Measurements from ENCODE around the gene NID1.

NID1 gene

DNA sequence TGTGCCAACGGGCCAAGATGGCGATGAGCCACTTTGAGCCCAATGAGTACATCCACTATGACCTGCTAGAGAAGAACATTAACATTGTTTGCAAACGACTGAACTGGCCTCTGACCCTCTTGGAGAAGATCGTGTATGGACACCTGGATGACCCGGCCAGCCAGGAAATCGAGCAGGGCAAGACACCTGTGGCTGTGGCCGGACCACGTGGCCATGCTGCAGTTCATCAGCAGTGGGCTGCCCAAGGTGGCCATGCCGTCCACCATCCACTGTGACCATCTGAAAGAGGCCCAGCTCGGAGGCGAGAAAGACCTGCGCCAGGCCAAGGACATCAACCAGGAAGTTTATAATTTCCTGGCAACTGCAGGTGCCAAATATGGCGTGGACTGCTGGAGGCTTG, 45.2 kb upstream of the NID1 start:
- TF ChIP-seq RAD21 (IDR thresholded peaks at IDR 0.05; ENCODE audit: low read depth) (no peak), TCF12 (IDR thresholded peaks at IDR 0.05; ENCODE audit: low read depth) (no peak), MAX (IDR thresholded peaks at IDR 0.05) (no peak), TEAD4 (IDR thresholded peaks at IDR 0.05) (no peak), EGR1 (IDR thresholded peaks at IDR 0.05) (no peak)

GRCh38 chr1:236108027-236108648, 43.2 kb upstream of the NID1 start:
- TF ChIP-seq TAF1 (IDR thresholded peaks at IDR 0.05; ENCODE audit: low read depth) (no peak), CEBPB (IDR thresholded peaks at IDR 0.05) (peak; percentile 55)

DNA sequence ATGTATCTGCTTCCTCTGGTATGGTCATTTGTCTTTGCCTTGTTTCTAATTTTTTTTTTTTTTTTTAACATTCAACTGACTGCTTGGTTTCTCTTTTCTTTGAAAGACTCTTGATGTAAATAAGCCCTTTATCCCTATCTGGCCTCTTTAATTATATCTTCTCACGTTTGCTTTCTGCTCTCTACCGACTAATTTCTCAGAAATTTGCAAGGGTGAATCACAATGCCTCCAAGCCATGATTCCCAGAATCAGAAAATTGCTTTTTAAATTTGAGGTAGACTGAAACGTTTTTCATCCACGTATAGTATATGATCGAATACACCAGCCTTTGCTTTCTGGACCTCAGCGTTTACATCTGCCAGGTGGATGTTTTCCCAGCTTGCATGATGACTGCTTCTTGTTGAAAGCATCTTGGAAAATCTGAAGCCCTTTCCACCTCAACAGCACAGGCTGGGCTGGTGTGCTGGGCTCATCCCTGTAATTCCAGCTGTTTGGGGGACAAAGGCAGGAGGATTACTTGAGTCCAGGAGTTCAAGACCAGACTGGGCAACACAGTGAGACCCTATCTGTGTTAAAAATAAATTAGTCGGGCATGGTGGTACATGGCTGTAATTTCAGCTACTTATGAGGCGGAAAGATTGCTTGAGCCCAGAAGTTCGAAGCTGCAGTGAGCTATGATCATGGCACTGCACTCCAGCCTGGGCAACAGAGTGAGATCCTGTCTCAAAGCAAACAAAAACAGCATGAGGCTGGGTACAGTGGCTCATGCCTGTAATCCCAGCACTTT, 42.4 kb upstream of the NID1 start:
- TF ChIP-seq ZBTB7A (IDR thresholded peaks at IDR 0.05; ENCODE audit: low read depth): no peak
- no peak for TF ChIP-seq EP300 (IDR thresholded peaks at IDR 0.05; ENCODE audit: borderline replicate concordance)
- no peak for TF ChIP-seq CEBPB (IDR thresholded peaks at IDR 0.05)
- no peak for TF ChIP-seq NFIC (IDR thresholded peaks at IDR 0.05)
- TF ChIP-seq TAF1 (IDR thresholded peaks at IDR 0.05; ENCODE audit: low read depth): no peak
- TF ChIP-seq FOXM1 (IDR thresholded peaks at IDR 0.05; ENCODE audit: borderline replicate concordance, low read depth): no peak

DNA sequence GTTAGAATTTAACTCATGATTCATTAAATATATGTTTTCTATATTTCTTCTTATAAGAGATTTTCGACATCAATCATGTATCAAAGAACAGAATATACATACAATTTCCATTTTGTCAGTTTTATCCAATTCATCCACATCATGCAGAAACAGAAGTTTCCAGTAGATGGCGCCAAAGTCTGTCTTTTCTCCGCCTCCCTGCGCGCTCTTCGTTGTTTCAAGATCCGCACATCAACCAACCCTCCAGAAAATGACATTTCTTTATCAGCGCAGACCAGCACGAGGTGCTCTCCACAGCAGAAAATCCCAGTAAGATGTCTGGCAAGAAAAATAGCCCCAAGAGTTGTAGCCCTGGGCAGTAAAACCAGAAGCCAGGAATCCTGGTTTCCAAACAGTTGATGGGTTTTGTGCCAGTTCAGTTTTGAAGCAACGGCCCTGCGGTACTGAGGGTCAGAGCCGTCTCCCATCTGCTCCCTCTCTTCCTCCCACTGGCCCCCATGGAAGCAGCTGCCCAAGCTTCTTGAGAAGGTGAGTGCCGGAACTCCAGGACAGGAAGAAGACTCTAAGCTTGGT, 38.8 kb upstream of the NID1 start:
- TF ChIP-seq RAD21 (IDR thresholded peaks at IDR 0.05; ENCODE audit: low read depth): peak; percentile 89
- no peak for TF ChIP-seq TEAD4 (IDR thresholded peaks at IDR 0.05)

DNA sequence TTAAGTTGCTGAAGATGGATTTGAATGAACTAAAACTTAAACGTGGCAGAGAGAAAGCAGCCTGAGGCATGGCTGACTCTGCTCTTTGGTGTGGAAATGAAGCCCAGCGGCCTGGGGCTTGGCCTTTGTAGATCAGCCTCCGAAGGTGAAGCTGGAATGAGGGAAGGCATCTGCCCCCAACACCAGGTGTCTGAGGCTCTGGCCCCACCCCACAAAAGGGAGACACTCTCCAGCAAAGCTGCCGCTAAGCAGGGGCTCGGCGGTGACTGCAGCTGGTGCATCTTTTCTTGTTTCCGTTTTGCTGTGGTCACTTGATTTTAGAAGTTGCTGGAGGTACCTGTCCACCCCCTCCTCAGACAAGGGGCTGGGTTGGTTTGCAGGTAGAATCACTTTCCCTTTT, 38.2 kb upstream of the NID1 start:
- no peak for TF ChIP-seq FOXM1 (IDR thresholded peaks at IDR 0.05; ENCODE audit: borderline replicate concordance, low read depth)
- TF ChIP-seq, protein P1, sequence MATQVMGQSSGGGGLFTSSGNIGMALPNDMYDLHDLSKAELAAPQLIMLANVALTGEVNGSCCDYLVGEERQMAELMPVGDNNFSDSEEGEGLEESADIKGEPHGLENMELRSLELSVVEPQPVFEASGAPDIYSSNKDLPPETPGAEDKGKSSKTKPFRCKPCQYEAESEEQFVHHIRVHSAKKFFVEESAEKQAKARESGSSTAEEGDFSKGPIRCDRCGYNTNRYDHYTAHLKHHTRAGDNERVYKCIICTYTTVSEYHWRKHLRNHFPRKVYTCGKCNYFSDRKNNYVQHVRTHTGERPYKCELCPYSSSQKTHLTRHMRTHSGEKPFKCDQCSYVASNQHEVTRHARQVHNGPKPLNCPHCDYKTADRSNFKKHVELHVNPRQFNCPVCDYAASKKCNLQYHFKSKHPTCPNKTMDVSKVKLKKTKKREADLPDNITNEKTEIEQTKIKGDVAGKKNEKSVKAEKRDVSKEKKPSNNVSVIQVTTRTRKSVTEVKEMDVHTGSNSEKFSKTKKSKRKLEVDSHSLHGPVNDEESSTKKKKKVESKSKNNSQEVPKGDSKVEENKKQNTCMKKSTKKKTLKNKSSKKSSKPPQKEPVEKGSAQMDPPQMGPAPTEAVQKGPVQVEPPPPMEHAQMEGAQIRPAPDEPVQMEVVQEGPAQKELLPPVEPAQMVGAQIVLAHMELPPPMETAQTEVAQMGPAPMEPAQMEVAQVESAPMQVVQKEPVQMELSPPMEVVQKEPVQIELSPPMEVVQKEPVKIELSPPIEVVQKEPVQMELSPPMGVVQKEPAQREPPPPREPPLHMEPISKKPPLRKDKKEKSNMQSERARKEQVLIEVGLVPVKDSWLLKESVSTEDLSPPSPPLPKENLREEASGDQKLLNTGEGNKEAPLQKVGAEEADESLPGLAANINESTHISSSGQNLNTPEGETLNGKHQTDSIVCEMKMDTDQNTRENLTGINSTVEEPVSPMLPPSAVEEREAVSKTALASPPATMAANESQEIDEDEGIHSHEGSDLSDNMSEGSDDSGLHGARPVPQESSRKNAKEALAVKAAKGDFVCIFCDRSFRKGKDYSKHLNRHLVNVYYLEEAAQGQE (IDR thresholded peaks at IDR 0.05; ENCODE audit: low read depth): no peak
- no peak for TF ChIP-seq TCF12 (IDR thresholded peaks at IDR 0.05; ENCODE audit: low read depth)
- TF ChIP-seq CREB1 (IDR thresholded peaks at IDR 0.05; ENCODE audit: low read depth): no peak
- no peak for TF ChIP-seq MAX (IDR thresholded peaks at IDR 0.05)
- TF ChIP-seq YY1 (IDR thresholded peaks at IDR 0.05; ENCODE audit: low read depth): no peak
- TF ChIP-seq TEAD4 (IDR thresholded peaks at IDR 0.05): no peak

- TF ChIP-seq NFIC (IDR thresholded peaks at IDR 0.05) (no peak), EP300 (IDR thresholded peaks at IDR 0.05; ENCODE audit: borderline replicate concordance) (no peak), RAD21 (IDR thresholded peaks at IDR 0.05; ENCODE audit: low read depth) (no peak), MAX (IDR thresholded peaks at IDR 0.05) (no peak), FOXM1 (IDR thresholded peaks at IDR 0.05; ENCODE audit: borderline replicate concordance, low read depth) (no peak), TCF12 (IDR thresholded peaks at IDR 0.05; ENCODE audit: low read depth) (no peak)
- TF ChIP-seq, protein P1 (IDR thresholded peaks at IDR 0.05; ENCODE audit: low read depth): no peak
Observed at GRCh38 chr1:236102611-236103010, 37.7 kb upstream of the NID1 start.
